Naive thymus-derived CD4-positive, alpha-beta T cell (primary cell): ENCODE data around the gene AQP1. TPM values are rescaled to one million over a fixed set of nuclear protein-coding genes. Genes with fewer than 3 reads are reported as not detected.

ENCODE experiments used
- ATAC-seq: fragments of 150-1000 bp; cut with Tn5 transposase; 2 replicates; pipeline ENCODE4 v1.10.0; 2021; ENCODE audit warnings: mild to moderate bottlenecking, moderate library complexity
- CTCF ChIA-PET: fragments of 350-600 bp; sonication (Branson Sonifier 250); formaldehyde crosslinking; loops from one replicate; lab custom pipeline; 2021; ENCODE audit warnings: antibody characterized with exemption; lab: Charles Lee
- POLR2A ChIA-PET: fragments of 350-600 bp; sonication (Branson Sonifier 250); formaldehyde crosslinking; loops from one replicate; lab custom pipeline; 2021; ENCODE audit warnings: antibody characterized with exemption, inconsistent platforms; lab: Charles Lee
- DNase-seq, 9 donors: peaks; one replicate each; pipeline versions ENCODE4 v3.0.0 to v3.0.0-alpha.2; 2020 to 2022; ENCODE audit warnings: mixed read lengths in 1 of 9
- H3K27ac ChIP-seq: one replicate; pipeline ENCODE4 v1.7.0; 2013; ENCODE audit warnings: mild to moderate bottlenecking, low read depth, low read length, moderate library complexity
- H3K27me3 ChIP-seq, 2 donors: one replicate each; pipeline ENCODE4 v1.7.0; 2013; ENCODE audit warnings: low read length in 2 of 2, mild to moderate bottlenecking in 2 of 2, moderate library complexity in 2 of 2; ENCODE audit not compliant: control insufficient read depth in 2 of 2, insufficient read depth in 2 of 2
- H3K36me3 ChIP-seq, 3 experiments: 1 replicate in 2 of 3; 2 replicates in 1 of 3; pipeline ENCODE4 v1.7.0; 2013; ENCODE audit warnings: low read length in 3 of 3, mild to moderate bottlenecking in 3 of 3, moderate library complexity in 1 of 3; ENCODE audit not compliant: insufficient read depth in 3 of 3, control insufficient read depth in 2 of 3
- H3K4me1 ChIP-seq, 2 donors: one replicate each; pipeline ENCODE4 v1.7.0; 2013; ENCODE audit warnings: low read length in 2 of 2, mild to moderate bottlenecking in 2 of 2, moderate library complexity in 1 of 2; ENCODE audit not compliant: control insufficient read depth in 2 of 2, insufficient read depth in 2 of 2
- H3K4me3 ChIP-seq: 2 replicates; pipeline ENCODE4 v1.7.0; 2013; ENCODE audit warnings: mild to moderate bottlenecking, low read length
- H3K9me3 ChIP-seq, 3 experiments: 1 replicate in 2 of 3; 2 replicates in 1 of 3; pipeline ENCODE4 v1.7.0; 2013; ENCODE audit warnings: low read length in 3 of 3; ENCODE audit not compliant: control insufficient read depth in 2 of 3
- H3K27ac Mint-ChIP-seq, 9 donors: one replicate each; pipeline ENCODE4 v1.8.0; 2020 to 2022; ENCODE audit warnings: mixed read lengths in 9 of 9, mild to moderate bottlenecking in 8 of 9, moderate library complexity in 5 of 9, inconsistent platforms in 2 of 9
- H3K27me3 Mint-ChIP-seq, 5 donors: one replicate each; pipeline ENCODE4 v1.8.0; 2021 to 2022; ENCODE audit warnings: mixed read lengths in 5 of 5, mild to moderate bottlenecking in 1 of 5
- H3K36me3 Mint-ChIP-seq, 5 donors: one replicate each; pipeline ENCODE4 v1.8.0; 2020 to 2022; ENCODE audit warnings: mixed read lengths in 5 of 5, mild to moderate bottlenecking in 3 of 5, inconsistent platforms in 1 of 5
- H3K4me1 Mint-ChIP-seq, 7 donors: one replicate each; pipeline ENCODE4 v1.8.0; 2020 to 2022; ENCODE audit warnings: mixed read lengths in 7 of 7, mild to moderate bottlenecking in 3 of 7, inconsistent platforms in 1 of 7
- H3K4me3 Mint-ChIP-seq, 10 donors: one replicate each; pipeline ENCODE4 v1.8.0; 2020 to 2022; ENCODE audit warnings: mild to moderate bottlenecking in 10 of 10, mixed read lengths in 10 of 10, moderate library complexity in 6 of 10, inconsistent platforms in 2 of 10
- H3K9me3 Mint-ChIP-seq, 11 donors: one replicate each; pipeline ENCODE4 v1.8.0; 2020 to 2022; ENCODE audit warnings: mixed read lengths in 11 of 11, mild to moderate bottlenecking in 4 of 11, inconsistent platforms in 1 of 11, moderate library complexity in 1 of 11
- intact Hi-C, 2 donors: fragments of 100-400 bp; cut with micrococcal nuclease; formaldehyde crosslinking; loops; one replicate each; pipeline ENCODE4 v1.15.1; 2023
- polyA plus RNA-seq, 2 donors: library from polyadenylated mRNA; unstranded; fragments of 300-500 nt; fragmentation: Illumina TruSeq; gene quantifications; one replicate each; pipeline ENCODE4 v1.2.3, GENCODE V29; 2021
- total RNA-seq, 6 experiments: library from RNA in 5 of 6; stranded (reverse) in 5 of 6; gene quantifications; 1 replicate in 5 of 6; 2 replicates in 1 of 6; pipeline ENCODE4 v1.2.3 and lab custom pipeline; 2021 to 2026

Gene AQP1
- total and polyA plus RNA-seq, 7 experiments from 2014 or later, result 0.12 to 0.37 (median 0.16) TPM; not detected in 3

GRCh38 chr7:30931929-30932540, 20.4 kb downstream of the AQP1 start:
- Histone ChIP-seq H3K27me3 (no peaks in the 10 kb centered on the region), H3K36me3 (no peaks in the 10 kb centered on the region), H3K4me3 (no peak overlapping the region), H3K27ac (no peak overlapping the region), H3K9me3 (no peaks in the 10 kb centered on the region), H3K4me1 (no peaks in the 10 kb centered on the region)
- Mint-ChIP-seq H3K27me3 (peaks cover 0 to 5% (median 3%) of the 10 kb centered on the region in 5 donors), H3K36me3 (no peaks in the 10 kb centered on the region), H3K9me3 (peaks cover 0 to 8% (median 3%) of the 10 kb centered on the region in 11 donors), H3K4me3 (no peak overlapping the region), H3K27ac (no peak overlapping the region), H3K4me1 (no peaks in the 10 kb centered on the region)
- ChIA-PET CTCF (no interaction called here), POLR2A (no interaction called here)
- intact Hi-C loops, result no loop called here
- DNase-seq (no peak), ATAC-seq (no peak)

GRCh38 chr7:30932562-30932961, 20.9 kb downstream of the AQP1 start:
- POLR2A ChIA-PET, result no interaction called here

GRCh38 chr7:30933124-30933974, 21.7 kb downstream of the AQP1 start:
- ChIA-PET CTCF (no interaction called here), POLR2A (no interaction called here)
- no peak for DNase-seq
- Histone ChIP-seq H3K4me1 (no peaks in the 10 kb centered on the region), H3K27me3 (no peaks in the 10 kb centered on the region), H3K27ac (no peak overlapping the region), H3K36me3 (no peaks in the 10 kb centered on the region), H3K9me3 (no peaks in the 10 kb centered on the region), H3K4me3 (no peak overlapping the region)
- Mint-ChIP-seq H3K27me3 (peaks cover 0 to 7% (median 5%) of the 10 kb centered on the region in 5 donors), H3K36me3 (no peaks in the 10 kb centered on the region), H3K9me3 (peaks cover 0 to 2% (median 0%) of the 10 kb centered on the region in 11 donors), H3K4me1 (no peaks in the 10 kb centered on the region), H3K4me3 (no peak overlapping the region), H3K27ac (no peak overlapping the region)
- no peak for ATAC-seq
- intact Hi-C loops, result no loop called here

More at GRCh38 chr7:30932562-30932961, 20.9 kb downstream of the AQP1 start:
- no peak overlapping the region for H3K4me3 ChIP-seq
- ATAC-seq (no peak), DNase-seq (no peak)
- no peaks in the 10 kb centered on the region for H3K9me3 ChIP-seq
- no peaks in the 10 kb centered on the region for H3K4me1 Mint-ChIP-seq
- intact Hi-C loops, result no loop called here
- CTCF ChIA-PET, result no interaction called here
- no peaks in the 10 kb centered on the region for H3K36me3 Mint-ChIP-seq
- H3K27ac Mint-ChIP-seq, result no peak overlapping the region
- peaks cover 0 to 5% (median 5%) of the 10 kb centered on the region in 5 donors for H3K27me3 Mint-ChIP-seq
- no peaks in the 10 kb centered on the region for H3K4me1 ChIP-seq
- H3K27me3 ChIP-seq, result no peaks in the 10 kb centered on the region
- H3K9me3 Mint-ChIP-seq, result peaks cover 0 to 5% (median under 1%) of the 10 kb centered on the region in 11 donors
- H3K27ac ChIP-seq, result no peak overlapping the region
- H3K4me3 Mint-ChIP-seq, result no peak overlapping the region
- no peaks in the 10 kb centered on the region for H3K36me3 ChIP-seq

GRCh38 chr7:30934225-30934624, 22.6 kb downstream of the AQP1 start:
- H3K27ac Mint-ChIP-seq, result no peak overlapping the region
- no peaks in the 10 kb centered on the region for H3K36me3 Mint-ChIP-seq
- Histone ChIP-seq H3K9me3 (no peaks in the 10 kb centered on the region), H3K4me3 (no peak overlapping the region), H3K27ac (no peak overlapping the region), H3K36me3 (no peaks in the 10 kb centered on the region), H3K4me1 (no peaks in the 10 kb centered on the region), H3K27me3 (no peaks in the 10 kb centered on the region)
- CTCF ChIA-PET, result interaction anchor here (0.6 to 1.6 kb wide), 2 partner anchors 9 to 291 kb away, joined by 3 to 4 read pairs; no protein-coding TSS in a partner anchor
- POLR2A ChIA-PET, result no interaction called here
- peaks cover 0 to 2% (median 0%) of the 10 kb centered on the region in 11 donors for H3K9me3 Mint-ChIP-seq
- H3K4me1 Mint-ChIP-seq, result no peaks in the 10 kb centered on the region
- no peak overlapping the region for H3K4me3 Mint-ChIP-seq
- intact Hi-C loops, result no loop called here
- DNase-seq (no peak), ATAC-seq (no peak)
- H3K27me3 Mint-ChIP-seq, result peaks cover 1 to 8% (median 6%) of the 10 kb centered on the region in 5 donors

- no peaks in the 10 kb centered on the region for H3K4me1 ChIP-seq
- H3K36me3 Mint-ChIP-seq, result no peaks in the 10 kb centered on the region
- H3K27me3 Mint-ChIP-seq, result peaks cover 8 to 15% (median 11%) of the 10 kb centered on the region in 5 donors
- POLR2A ChIA-PET, result no interaction called here
- no peaks in the 10 kb centered on the region for H3K4me1 Mint-ChIP-seq
- no peak overlapping the region for H3K4me3 ChIP-seq
- CTCF ChIA-PET, result interaction anchor here (0.6 to 1.6 kb wide), 2 partner anchors 9 to 292 kb away, joined by 3 to 4 read pairs; no protein-coding TSS in a partner anchor
- no peak overlapping the region for H3K27ac ChIP-seq
- no peaks in the 10 kb centered on the region for H3K27me3 ChIP-seq
- intact Hi-C loops, result no loop called here
- ATAC-seq, result no peak
- H3K36me3 ChIP-seq, result no peaks in the 10 kb centered on the region
- no peak overlapping the region for H3K4me3 Mint-ChIP-seq
- no peak overlapping the region for H3K27ac Mint-ChIP-seq
- no peak for DNase-seq
- H3K9me3 ChIP-seq, result no peaks in the 10 kb centered on the region
- no peaks in the 10 kb centered on the region for H3K9me3 Mint-ChIP-seq
Measured at GRCh38 chr7:30934732-30935568, 23.3 kb downstream of the AQP1 start.

- Histone ChIP-seq H3K27me3 (no peaks in the 10 kb centered on the region), H3K36me3 (no peaks in the 10 kb centered on the region), H3K9me3 (no peaks in the 10 kb centered on the region), H3K4me1 (no peaks in the 10 kb centered on the region), H3K27ac (no peak overlapping the region), H3K4me3 (no peak overlapping the region)
- intact Hi-C loops, result no loop called here
- ATAC-seq (no peak), DNase-seq (no peak)
- Mint-ChIP-seq H3K27me3 (peaks cover 11 to 21% (median 14%) of the 10 kb centered on the region in 5 donors), H3K36me3 (no peaks in the 10 kb centered on the region), H3K4me3 (no peak overlapping the region), H3K27ac (no peak overlapping the region), H3K4me1 (no peaks in the 10 kb centered on the region), H3K9me3 (no peaks in the 10 kb centered on the region)
- ChIA-PET CTCF (interaction anchor here (1.6 kb wide), 1 partner anchor 8 kb away, joined by 4 read pairs; no protein-coding TSS in a partner anchor), POLR2A (no interaction called here)
Measured at GRCh38 chr7:30935569-30935877, 23.9 kb downstream of the AQP1 start.
